GM18508 (cell line): Measurements from ENCODE around the gene KIAA0408.
A peak's percentile ranks its signal among the peaks of the same experiment; 100 is the strongest.

Source experiments
- ATAC-seq: cut with Tn5 transposase; IDR thresholded peaks from one replicate; pipeline ENCODE4 v1.9.1; 2021; ENCODE audit warnings: moderate number of reproducible peaks; ENCODE audit not compliant: insufficient read depth, unreplicated experiment

Gene KIAA0408

DNA sequence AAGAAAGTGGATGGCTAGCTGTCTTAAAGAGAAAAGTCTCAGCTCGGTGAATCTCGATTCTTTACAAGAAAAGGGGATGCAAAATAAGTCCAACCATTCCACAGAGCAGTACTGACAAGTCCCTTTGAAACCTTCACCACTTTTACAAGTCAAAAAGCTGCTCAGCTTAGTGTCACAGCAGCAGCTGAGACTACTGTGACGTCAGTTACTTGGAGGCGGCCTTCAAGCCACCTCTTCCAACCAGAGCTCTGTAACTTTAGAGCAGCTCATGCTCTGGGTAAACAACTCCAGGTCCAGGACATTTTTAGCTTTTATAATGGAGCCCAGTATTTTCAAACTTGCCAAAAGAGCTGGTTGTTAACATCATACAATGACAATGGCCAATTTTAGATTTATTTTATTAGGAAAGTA is at the start of gene KIAA0408:
KIAA0408 (minus strand) TSS at position 159 of the 411 bp plus-strand sequence. CDS start 5,408 bp downstream, outside the sequence.
- ATAC-seq: no peak

DNA sequence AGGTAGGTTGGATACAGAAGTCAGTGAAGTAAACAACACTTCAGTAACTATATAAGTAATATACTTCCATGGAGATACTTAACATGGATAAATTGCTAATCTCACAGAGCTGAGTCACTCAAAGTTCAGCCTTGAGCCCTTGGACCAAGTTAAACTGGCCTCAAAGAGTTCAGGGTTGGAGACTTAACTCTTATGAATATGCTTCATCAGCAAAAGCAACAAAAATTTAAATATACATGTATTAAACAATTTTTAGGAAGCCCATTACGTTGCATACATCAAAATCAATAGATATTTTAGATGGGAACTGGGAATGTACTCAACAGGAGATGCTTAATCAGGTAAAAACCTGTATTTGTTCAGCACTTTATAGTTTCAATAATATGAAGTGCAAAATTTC is 47.7 kb upstream of the KIAA0408 start:
- no peak for ATAC-seq

DNA sequence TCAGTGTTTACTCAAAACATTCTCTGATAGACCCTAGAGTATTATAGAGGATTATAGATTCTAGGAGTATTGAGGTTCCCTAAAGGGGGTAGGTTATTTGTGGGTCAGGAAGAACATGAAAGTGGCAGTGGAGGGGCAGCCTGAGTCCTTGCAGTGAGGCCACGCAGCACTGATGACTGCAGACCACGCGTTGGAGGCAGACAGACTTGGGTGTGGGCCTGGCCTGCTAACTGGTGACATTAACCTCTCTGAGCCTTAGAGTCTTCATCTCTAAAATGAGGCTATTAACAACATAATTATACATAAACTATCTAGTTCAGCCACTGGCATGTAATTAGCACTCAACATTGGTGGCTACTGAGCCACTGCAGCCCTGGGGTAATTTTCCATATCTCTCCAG is 43.8 kb upstream of the KIAA0408 start:
- ATAC-seq: no peak

DNA sequence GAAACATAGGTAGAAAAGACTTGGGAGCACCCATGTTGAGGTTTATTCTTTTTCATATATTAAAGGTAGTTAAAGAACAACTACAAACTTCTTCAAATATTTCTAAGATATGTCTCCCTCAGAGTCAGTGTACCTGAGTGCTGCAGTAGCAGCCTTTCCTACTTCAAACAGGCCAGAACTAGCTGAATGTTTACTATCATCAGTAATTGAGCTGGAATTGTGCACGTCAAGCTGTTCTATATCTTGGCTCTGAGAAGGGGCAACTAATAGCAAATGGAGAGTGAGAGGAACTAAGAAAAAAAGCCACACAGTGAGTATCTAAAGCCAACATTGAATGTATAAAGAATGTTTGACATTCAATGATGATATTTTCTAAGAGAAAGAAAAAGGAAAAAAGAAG is 38.2 kb upstream of the KIAA0408 start:
- no peak for ATAC-seq

DNA sequence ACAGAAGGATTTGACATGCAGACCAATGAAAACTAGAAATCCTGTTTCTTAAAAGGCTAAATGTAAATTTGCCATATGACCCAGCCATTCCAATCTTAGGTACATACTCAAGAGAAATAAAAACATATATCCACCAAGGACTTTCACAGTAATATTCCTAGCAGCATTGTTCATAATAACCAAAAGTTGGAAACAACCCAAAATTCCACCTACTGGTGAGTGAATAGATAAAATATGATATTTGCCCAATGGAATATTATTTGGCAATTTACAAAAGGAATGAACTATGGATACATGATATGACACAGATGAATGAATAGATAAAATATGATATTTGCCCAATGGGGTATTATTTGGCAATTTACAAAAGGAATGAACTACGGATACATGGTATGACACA is 37.3 kb upstream of the KIAA0408 start:
- no peak for ATAC-seq

DNA sequence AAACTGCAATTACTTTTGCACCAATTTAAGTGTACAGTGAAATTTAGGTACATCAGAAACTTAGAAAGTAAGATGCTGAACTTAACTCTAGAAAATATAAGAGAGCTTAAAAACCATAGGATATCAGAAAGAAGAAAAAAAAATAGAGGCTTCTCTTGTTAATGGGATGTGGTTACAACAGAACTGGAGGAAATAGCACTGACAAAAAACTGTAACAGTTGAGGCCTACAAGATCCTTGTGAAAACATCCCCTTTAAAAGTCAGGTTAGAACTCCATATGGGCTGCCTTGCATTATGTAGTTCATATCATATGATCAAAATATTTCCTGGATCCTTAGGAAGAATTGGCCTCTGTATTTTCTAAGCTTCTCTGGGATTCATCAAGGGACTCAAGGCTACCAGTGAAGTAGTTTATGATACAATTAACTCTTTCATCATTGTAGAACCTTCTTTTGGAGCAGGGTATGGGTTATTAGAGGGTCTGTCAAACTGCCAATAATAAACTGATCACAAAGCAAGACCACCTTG is 35.1 kb upstream of the KIAA0408 start:
- no peak for ATAC-seq

DNA sequence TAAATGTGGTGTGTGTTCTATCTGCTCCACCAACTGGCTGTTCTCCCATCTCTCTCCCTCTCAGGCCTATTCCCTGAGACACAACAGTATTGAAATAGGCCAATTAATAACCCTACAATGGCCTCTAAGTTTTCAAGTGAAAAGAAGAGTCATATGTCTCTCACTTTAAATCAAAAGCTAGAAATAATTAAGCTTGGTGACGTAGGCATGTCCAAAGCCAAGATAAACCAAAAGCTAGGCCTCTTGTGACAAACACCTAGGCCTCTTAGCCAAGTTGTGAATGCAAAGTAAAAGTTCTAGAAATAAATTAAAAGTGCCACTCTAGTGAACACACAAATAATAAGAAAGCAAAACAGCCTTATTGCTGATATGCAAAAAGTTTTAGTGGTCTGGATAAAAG is 30.1 kb upstream of the KIAA0408 start:
- ATAC-seq: no peak

DNA sequence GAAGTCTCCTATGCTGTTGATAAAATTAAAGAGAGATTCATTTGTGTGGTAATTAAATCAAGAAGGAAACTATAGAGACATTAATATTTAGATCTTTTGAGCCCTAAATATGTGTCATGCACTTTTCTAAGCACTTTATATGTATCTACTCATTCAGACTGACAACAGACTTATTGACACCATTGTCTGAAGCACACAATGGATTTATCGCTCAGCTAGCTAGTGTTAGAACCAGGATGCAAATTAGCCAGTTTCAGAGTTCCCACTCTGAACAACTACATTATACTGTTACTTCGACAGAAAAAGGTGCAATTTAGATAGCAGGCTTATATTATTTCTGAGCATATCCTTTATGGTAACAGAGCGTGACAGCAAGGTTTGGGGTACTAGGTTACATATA is 27.7 kb upstream of the KIAA0408 start:
- ATAC-seq: no peak

DNA sequence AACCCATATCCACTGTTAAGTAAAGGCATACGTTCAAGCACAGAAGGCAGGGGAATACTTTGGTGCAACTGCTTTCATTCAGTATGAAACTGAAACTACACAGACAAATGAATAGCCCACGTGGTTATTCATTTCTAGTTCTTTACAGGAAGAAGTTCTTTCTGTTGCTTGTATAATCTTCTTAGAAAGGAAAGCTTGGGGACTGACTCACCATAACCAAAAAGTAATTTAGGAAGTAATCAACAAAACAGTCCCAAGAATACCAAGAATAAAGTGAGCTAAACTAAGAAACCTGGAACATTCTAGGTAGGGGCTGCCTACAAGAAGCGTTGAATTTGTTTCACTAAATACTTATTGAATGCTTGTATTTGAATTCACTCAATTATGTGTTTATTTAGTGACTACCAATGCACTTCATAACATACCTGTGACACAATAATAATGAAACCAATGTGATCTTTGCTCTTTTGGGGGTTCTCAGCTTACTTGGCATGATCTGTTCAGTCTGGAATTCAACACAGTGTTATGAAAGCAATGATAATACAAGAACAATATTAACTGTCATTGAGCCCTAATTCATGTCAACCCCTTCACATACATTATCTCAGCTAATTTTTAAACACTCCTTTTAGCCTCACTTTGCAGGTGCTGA is 25.1 kb upstream of the KIAA0408 start:
- peak; percentile 98 for ATAC-seq

DNA sequence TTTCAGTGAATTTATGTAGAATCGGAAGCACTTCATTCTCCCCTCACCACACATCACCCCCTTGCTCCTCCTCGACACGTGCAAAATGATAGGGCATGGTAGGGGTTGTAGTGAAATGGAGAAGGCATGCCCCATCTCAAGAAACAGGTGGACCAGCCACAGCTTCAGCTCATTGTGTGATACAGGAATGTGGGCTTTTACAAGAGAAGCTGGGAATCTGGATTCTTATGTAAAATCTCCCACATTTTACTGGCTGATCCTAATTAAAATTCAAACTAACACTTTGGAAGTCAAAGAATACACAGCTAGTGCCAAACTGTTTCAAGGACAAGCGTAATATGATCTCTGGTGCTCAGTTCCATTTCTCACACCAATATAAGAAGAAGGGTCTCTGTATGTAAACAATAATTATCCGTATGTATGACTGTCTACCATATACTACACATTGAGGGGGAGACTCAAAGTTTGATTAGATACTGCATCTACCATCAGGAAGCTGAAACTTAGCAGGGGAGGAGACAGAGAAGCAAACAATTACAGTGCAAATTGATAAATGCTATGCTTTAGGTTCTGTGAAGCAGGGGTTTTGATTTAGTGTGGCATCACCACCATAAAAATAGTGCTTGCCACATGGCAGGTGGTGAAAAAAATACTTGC is 24.3 kb upstream of the KIAA0408 start:
- peak; percentile 3 for ATAC-seq

DNA sequence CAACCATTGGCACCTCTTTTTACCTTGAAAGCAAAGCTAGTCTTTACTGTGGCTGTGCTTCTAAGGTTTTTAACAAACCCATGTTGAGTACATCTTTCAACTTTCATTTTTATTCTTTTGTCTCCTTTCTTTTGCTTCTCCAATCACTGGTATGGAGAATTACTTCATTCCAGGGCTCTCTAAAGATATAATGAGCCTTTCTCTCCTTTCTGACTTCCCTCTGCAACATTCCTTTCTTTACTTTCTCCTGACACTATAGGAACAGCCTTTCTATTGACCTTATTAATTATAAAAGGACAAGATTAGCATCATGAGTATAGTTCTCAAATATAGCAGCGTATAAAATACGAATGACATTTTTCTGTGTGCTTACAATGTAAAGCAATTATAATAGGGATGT is 23.1 kb upstream of the KIAA0408 start:
- ATAC-seq: no peak

DNA sequence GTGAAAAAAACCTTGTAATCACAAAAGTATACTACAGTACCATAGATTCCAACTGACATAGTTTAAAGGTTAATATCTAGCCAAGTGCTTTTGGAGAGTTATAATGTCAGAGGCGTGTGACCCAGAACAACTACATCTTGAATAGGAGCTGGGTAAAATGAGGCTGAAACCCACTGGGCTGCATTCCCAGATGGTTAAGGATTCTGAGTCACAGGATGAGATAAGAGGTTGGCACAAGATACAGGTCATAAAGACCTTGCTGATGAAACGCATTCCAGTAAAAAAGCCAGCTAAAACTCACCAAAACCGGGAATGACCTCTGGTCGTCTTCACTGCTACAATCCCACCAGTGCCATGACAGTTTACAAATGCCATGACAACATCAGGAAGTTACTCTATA is 22.4 kb upstream of the KIAA0408 start:
- no peak for ATAC-seq

DNA sequence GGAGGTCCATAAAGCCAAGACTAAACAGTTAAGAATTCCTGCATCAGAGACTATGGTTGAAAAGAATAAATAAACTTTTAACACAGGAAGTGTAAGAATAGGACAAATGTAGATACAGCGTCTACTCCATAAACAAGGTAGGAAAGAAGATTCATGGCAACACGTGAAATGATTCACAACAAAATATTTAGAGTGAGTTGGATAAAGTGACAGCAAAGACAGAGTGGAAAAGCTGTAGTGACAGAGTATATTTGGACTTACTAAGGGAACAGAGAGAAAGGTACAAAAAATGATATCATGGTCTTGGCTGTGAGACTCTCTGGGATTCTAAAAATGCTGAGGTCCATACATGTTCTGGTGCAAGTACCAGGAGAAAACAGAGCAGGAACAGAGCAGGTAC is 21.9 kb upstream of the KIAA0408 start:
- ATAC-seq: no peak

DNA sequence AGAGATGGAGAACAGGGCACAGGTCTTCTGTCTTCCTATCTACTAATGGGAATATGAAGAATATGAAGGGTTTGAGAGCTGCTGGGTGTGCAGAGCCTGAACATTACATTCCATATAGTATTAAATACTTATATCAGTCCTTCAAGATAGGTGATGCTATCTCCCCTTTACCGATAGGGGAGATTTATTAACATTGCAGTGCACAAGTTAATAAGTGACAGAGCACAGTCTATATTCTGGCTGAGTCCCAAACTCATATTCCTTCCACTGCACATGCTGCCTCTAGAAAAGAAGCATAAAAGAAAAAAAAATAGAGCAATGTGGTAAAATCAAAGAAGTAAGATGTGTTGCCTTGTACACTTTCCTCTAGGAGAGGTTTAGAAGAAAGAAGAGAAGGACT is 18.5 kb upstream of the KIAA0408 start:
- ATAC-seq: no peak

DNA sequence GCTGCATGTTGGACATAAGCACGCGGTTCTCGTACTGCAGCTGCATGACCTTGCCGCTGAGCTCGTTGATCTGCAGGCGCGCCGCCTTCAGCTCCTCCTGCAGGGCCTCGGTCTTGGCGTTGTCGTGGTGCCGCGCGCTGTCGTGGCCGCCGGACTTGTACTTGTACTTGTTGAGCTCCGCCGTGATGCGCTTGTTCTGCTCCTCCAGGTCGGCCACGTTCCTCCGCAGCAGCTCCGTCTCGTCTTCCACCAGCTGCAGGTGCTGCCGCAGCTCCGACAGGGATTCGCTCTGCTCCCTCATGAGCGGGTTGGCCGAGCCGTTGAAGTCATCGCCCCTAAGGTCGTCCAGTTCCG is 16.6 kb upstream of the KIAA0408 start:
- ATAC-seq: no peak

DNA sequence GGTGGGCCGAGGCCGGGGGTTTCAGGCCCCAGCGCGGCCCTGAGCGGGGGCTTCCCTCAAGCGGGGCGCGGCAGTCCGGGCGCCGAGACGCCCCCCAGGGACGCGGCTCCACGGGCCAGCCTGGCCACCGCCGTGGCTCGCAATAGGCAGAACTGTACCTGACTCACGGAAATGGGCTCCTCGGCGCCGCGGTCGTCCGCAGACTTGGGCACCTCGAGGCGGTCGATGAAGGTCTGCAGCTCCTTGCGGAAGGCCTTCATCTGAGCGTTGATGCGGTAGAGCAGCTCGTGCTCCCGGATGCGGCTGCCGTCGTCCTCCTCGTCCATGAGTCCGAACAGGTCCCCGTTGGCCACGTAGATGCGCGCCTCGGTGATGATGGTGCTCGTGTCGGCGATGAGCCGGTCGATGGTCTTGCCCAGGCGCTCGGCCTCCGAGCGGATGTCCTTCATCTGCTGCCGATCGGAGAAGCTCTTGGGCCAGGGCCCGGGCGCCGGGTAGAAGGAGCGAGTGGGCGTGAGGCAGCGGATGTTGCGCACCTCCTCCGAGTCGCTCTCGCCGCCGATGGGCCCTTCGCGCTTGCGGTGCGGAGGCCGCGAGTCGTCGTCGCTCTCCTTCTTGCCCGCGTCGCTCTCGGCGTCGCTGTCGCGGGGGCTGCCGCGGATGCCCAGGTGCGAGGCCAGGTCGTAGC is 16.1 kb upstream of the KIAA0408 start:
- ATAC-seq: no peak

DNA sequence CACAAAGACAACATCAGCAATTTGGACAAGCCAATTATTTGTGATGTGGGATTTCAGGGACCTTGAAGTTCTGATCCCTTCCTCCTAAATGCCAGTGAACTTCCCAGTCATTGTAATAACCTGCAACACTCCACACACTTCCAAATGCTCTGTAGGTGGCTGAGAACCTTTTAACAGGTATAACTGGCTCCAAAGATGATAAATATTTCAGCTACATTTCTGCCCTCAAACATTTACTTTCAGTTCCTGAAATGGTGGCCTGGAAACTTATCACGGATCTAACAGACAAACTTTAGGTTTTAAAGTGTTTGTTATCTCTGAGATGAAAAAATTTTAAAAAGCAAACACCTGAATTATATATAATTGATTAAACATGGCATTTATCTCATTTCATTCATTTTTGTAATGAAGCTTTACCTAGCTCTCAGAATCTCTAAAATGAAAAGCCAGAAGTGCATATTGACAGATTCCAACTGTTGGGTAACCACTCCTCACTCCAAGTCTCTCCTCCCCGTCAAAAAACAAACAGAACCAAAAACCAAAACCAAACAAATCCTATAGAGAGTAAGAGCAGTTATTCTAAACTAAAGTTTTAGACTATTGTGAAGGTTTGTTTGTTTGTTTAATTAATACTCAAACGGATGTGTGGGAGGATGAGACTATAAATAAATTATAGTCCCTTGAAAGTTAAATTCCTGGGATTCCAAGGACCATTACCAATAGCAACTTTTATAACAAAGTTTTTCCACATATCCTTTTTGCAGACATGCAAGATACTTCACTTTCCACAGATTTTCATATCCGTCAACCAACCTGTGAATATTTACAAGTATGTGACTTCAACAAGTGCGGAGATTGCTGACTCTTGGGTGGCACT is 12.4 kb upstream of the KIAA0408 start:
- ATAC-seq: no peak

DNA sequence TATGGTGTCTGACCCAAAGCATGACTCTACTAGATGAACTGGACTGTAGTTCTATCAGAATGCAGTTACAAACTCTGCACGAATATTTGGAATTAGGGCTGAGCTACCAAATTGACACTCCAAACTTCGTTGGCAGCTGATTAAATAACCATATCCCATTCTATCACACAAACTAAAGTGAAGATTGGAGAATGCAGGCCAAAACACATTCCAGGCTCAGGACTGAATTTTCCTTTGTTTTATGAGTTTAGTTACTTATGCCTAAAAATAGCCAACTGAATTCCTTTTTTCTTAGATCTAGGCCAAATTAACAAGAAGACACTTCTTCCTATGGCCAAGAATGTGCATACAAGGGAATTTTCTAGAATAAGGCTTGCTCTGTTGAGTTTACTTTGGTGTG is 9.7 kb upstream of the KIAA0408 start:
- ATAC-seq: no peak

DNA sequence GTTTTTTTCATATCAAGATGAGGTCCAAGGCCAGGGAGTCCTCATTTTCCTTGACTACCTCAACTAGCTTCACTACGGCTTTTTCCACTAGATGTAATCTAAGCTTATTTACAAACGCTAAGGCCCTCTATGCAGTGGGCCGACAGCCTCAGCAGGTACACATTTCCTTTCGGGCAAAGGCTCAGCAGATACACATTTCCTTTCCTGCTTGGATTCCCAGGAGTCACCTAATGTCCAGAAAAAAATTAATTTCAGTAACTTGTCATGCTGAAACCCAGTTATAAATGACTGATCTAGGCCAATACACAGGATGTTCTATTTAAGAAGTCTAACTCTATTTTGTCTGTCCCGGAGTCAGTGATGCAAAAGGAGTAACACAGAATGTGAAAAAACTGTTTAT is 7.2 kb upstream of the KIAA0408 start:
- ATAC-seq: no peak

DNA sequence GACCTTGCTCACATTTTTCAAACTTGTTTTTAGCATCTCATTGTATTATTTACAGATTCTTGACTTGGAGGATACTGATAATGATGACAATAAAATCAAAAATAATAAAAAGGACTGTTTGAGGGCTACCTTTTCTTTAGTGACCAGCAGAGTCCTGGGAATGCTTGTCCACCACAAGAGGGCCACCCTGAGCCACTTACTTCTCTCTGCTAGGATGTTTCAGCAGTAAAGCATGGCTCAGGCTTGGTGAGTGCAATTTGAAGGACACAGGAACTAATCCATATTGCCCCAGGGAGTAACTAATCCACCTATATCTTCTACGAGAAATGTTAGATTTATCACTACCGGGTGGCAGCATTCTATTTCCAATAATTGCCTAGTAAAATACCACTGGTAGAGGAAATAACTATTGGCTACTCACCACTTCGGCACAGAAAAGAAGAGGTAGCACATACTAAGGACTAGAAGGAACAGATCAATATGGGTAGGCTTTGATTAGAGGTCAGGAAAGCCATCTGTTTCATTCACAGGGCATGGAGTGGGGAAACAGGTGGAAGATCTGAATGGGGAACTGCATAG is 5.8 kb upstream of the KIAA0408 start:
- ATAC-seq: peak; percentile 86
